HG03378 (cell line): ENCODE results near the gene RFTN1.
A peak's percentile ranks its signal among the peaks of the same experiment; 100 is the strongest.

ENCODE experiments used
- ATAC-seq: cut with Tn5 transposase; IDR thresholded peaks from one replicate; pipeline ENCODE4 v1.9.1; 2021; ENCODE audit warnings: mild to moderate bottlenecking, moderate library complexity; ENCODE audit not compliant: unreplicated experiment

RFTN1 gene

GRCh38 chr3:16289144-16289889 is 224.2 kb downstream of the RFTN1 start:
- no peak for ATAC-seq

GRCh38 chr3:16288664-16289063 is 224.8 kb downstream of the RFTN1 start:
- no peak for ATAC-seq

GRCh38 chr3:16286751-16287543 is 226.6 kb downstream of the RFTN1 start:
- no peak for ATAC-seq

- ATAC-seq: peak; percentile 80
These were observed 227.3 kb downstream of the RFTN1 start for GRCh38 chr3:16286161-16286560.

- ATAC-seq: no peak
These were observed 228.9 kb downstream of the RFTN1 start for GRCh38 chr3:16284633-16285032.

GRCh38 chr3:16280671-16281070 is 232.8 kb downstream of the RFTN1 start:
- no peak for ATAC-seq

- no peak for ATAC-seq
These were observed 234.3 kb downstream of the RFTN1 start for GRCh38 chr3:16279010-16279801.

- ATAC-seq: no peak
These were observed 236.0 kb downstream of the RFTN1 start for GRCh38 chr3:16277471-16277870.

GRCh38 chr3:16273867-16274266 is 239.6 kb downstream of the RFTN1 start:
- ATAC-seq: no peak

GRCh38 chr3:16272588-16272987 is 240.9 kb downstream of the RFTN1 start:
- no peak for ATAC-seq

GRCh38 chr3:16270855-16271254 is 242.6 kb downstream of the RFTN1 start:
- ATAC-seq: no peak

GRCh38 chr3:16266714-16267113 is 246.8 kb downstream of the RFTN1 start:
- no peak for ATAC-seq
